OCI-M2 (cell line): ENCODE data around the gene SZT2.
A peak's percentile ranks its signal among the peaks of the same experiment; 100 is the strongest.
"Not testable (repeated sequence)": the region's sequence is repeated elsewhere in the genome, so short reads cannot be mapped to it uniquely, and the experiment has no call there.

Experiments
- DNase-seq: peaks from one replicate; lab custom pipeline; 2025; ENCODE audit not compliant: unreplicated experiment; lab: John Stamatoyannopoulos, UW

SZT2 gene

DNA sequence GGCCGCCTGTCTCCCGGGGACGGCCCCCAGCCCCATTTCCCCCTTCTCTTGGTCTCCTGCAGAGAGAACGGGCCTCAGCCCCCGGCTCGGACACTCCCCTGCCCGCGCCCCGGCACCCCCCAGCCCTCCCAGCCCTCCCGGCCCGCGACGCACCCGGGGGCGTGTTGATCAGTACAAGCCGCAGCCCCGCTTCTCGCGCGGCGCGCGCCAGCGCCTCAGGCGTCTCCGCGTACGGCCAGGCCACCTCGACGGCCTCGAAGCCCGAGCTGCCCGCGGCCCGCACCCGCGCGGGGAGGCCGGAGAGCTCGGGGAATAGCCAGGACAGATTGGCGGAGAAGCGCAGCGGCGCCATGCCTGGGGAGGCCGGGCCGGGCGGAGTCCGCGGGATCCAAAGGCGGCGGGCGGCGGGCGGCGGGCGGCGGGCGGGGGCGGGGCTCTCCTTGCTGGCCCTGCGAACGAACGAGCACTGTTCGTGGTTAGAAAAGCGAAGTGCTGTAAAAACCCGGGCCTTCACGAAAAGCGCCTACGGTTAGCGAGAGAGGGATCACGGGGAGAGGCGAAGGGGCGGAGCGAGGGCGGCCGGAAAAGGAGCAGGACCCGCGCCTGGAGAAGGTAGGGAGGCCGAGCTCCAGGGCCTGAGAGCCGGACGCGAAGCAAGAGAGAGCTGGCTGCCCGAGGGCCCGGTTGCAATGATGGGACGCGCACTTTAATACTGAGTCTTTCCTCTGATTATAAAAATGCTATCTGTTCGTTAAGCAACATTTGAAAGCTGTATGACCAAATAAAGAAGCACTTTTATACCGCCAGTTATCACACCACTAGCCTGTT lies 64.0 kb downstream of the SZT2 start, which contains the start of gene HYI:
TSS of gene HYI (minus strand) at position 490 of the 828 bp plus-strand sequence. CDS start at position 352, 138 bp downstream.
- DNase-seq: no peak

DNA sequence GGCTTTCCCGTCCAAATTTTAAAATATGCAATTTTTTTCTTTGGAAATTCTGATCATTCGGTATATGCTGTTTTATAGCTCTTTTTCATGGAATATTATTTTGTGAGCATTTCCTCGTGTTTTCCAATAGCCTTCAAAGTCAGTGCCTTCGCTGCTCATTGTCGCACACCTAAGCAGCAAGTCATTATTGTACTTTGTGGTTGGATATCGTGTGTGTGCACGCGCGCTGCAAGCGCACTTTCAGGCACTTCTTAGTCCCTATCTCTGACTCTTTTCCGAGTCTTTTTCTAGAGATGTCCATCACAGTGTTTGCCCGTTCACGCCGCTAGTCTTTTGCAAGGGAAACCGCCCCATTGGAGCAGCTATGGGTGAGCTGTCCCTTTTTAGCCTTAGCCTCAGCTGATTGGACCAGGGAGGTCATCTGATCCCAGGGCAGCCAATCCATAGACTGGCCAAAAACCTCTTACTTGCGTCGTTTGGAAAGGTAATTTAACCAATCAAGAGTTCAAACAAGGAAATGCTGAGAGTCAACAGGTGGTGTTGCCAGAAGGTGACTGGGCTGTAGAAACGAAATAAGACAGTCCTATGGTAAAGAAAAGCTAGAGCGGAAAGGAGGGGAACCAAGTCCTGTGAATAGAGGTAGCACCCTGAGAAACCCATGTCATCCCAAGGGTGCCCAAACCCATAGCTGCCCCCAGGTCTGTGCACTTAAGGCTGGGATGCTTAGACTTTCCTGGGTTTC lies 64.7 kb downstream of the SZT2 start:
- peak; percentile 42 for DNase-seq

- DNase-seq: no peak
Observed at GRCh38 chr1:43455213-43455889, 65.7 kb downstream of the SZT2 start.

DNA sequence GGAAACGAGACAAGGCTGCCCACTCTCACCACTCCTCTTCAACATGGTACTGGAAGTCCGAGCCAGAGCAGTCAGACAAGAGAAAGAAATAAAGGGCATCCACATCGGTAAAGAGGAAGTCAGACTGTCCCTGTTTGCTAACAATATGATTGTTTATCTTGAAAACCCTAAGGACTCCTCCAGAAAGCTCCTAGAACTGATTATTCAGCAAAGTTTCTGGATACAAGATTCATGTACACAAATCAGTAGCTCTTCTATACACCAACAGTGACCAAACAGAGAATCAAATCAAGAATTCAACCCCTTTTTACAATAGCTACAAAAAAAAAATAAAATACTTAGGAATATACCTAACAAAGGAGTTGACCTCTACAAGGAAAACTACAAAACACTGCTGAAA lies 68.7 kb downstream of the SZT2 start:
- not testable (repeated sequence) for DNase-seq

DNA sequence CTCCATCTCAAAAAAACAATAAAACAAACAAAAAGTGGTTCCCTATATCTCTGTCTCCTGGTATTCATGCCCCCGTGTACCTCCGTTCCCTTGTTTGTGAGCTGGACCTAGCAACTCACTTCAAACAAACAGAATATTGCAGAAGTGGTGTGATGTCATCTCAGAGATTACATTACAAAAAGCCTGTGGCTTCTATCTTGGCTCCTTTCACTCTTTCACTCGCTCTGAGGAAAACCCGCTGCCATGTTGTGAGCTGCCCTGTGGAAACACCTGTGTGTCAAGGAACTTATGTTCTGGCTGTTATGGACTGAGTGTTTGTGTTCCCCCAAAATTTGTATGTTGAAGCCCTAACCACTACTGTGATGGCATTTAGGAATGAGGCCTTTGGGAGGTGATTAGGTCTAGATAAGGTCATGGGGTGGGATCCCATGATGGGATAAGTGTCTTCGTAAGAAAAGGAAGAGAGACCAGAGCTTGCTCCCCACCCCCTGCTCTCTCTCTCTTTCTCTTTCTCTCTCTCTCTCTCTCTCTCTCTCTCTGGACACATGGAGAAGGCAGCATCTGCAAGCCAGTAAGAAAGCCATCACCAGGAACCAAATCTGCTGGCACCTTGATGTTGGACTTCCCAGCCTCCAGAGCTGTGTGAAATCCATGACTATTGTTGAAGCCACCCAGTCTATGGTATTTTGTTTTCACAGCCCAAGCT lies 71.4 kb downstream of the SZT2 start:
- DNase-seq: no peak

GRCh38 chr1:43463479-43463878 lies 73.8 kb downstream of the SZT2 start:
- no peak for DNase-seq

DNA sequence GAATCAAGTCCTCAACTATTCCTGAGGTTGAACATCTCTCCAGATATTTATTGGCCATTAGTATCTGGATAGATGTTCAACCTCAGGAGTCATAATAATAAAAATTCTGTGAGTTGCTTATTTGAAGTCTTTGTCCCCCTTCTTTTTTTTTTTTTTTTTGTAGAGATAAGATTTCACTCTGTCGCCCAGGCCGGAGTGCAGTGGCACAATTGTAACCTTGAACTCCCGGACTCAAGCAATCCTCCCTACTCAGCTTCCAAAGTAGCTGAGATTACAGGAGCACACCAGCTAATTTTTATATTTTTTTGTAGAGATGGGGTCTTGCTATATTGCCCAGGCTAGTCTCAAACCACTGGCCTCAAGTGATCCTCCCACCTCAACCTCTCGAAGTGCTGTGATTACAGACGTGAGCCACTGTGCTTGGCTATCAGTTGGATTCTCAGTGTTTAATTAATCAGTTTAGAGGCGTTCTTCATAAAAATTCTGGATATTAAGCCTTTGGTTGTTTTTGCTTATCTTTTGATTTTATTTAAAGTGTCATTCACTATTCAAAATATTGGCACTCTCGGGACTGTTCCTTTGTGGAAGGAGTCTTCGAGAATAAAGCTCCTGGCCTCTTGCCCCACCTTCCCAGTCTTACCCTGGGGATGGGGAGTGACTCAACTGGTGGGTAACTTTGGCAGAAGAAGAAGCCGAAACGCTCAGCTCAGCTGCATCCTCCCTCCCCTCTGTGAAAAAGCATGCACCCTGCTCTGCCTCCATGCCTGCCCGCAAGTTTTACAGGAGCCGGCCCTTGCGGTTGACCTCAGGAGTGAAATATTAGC lies 75.2 kb downstream of the SZT2 start:
- DNase-seq: no peak

DNA sequence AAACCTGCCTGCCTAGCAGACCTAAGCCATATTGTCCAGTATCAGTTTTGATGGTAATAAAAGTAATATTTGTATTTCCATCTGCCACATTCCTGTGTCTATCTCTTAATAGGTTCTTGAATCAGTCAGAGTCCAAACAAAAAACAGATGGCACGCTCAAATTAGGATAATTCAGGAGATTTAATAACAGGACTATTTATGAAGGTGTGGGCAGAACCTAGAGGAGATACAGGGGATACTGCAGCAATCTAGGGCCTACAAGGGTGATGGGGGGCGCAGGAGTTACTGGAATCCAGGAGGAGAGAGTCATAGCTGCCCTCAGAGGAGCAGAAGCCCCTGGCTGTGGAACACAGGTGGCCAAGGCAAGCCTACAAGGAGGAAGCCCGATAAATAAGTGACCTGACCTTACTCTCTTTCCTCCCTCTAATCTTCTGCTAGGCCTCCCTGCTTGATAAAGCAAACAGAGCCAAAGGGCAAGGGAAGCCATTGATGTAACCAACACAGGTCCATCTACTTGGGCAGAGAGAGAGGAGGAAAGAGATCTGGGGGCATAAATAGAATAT lies 75.9 kb downstream of the SZT2 start:
- no peak for DNase-seq

GRCh38 chr1:43466403-43466802 lies 76.7 kb downstream of the SZT2 start:
- no peak for DNase-seq

DNA sequence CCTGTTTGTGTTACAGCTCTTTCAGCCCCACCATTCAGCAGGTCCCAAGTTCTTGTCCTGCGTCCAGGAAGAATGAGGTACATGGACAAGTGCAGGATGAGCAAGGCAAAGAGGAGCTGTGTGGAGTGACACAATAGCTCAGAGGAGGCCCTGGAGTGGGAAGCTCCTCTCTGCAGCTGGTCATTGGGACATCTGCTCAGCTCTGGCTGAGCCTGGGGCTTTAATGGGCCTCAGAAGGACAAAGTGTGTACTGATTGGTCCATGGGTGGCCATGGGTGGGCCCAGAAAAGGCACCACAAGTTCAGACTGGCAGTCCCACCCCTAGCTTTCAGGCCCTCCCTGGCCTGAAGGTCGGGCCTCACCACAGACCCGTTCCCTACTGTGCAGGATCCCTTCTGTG lies 78.7 kb downstream of the SZT2 start:
- DNase-seq: no peak

DNA sequence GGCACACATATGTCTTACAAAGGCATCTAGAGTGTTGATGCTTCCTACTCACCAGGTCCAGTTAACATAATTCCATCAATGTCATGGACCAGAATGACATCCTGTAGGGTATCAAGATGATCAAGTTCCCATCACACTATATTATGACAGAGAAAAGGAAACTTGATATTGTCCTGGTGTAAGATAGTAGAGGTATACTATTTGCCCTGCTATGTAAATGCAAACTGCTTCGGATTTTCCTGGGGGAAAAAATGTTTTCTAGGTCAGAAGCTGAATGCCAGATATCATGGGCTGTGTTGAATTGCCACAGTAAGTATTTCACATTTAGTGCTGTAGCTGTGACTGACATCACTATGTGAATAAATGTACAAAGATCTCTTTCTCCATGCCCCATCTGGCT lies 80.2 kb downstream of the SZT2 start:
- DNase-seq: no peak

DNA sequence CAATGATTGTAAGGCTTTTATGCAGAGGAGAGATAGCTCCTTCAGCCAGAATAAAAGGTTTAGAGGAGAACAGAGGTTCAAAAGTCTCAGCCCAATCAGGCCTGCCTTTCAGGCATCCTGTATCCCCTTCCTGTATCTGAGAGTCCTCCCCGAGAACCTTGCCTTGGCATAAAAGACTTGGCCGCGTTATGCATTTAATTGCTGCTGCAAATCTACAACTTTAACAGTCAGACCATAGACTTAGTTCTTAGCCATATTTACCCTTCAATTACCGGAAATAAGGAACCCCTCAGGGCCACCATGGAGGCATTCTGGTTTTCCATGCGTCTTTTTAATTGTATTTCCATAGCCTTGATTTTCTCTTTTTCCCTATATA lies 82.4 kb downstream of the SZT2 start:
- DNase-seq: no peak

- not testable (repeated sequence) for DNase-seq
Observed at GRCh38 chr1:43472463-43473151, 82.9 kb downstream of the SZT2 start.

- no peak for DNase-seq
Observed at GRCh38 chr1:43473463-43473862, 83.8 kb downstream of the SZT2 start.

DNA sequence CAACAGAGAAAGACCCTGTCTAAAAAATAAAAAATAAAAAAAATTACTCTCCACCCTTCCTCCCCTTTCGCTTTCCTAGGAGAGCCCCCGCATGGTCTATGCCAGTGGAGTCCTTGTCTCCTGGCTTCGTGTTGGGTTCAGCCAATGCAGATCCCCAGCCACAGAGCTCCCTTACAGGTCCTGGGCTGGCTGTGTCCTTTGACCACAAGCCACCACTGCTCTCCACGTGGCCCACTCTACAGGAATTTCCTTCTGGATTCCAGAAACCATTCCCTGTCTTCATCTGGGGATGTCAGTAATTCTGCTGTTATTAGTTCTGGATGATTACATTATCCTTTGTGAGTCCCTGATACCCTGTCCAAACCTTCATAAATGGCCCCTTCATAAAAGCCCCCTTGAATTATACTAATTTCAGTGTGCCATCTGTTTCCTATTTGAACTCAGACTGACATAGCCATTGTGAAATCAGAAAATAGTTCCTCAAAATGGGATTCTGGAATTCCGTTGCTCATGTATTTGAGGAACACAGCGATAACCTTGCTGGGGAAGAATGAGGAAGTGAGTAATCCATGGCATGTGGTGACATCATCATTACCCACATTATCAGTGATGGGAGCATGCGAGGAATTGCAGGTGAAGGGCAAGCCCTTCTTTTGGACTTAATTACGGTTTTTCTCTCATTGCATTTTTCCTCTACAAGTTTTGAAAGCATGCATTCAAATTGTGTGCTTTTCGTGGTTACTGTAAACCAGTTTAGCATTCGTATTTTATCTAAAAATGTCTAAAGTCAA lies 86.1 kb downstream of the SZT2 start:
- not testable (repeated sequence) for DNase-seq

DNA sequence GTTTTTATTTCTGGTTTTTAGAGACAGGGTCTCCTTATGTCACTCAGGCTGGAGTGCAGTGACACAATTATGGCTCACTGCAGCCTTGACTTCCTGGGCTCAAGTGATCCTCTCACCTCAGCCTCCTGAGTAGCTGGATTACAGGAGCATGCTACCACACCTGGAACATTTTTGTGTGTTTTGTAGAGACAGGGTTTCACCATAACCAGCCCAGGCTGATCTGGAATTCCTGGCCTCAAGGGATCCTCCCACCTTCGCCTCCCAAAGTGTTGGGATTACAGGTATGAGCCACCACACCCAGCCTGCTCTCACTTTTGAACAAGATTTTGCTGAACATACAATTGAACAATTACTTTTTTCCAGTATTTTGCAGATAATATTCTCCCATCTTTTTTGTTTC lies 88.0 kb downstream of the SZT2 start:
- no peak for DNase-seq

DNA sequence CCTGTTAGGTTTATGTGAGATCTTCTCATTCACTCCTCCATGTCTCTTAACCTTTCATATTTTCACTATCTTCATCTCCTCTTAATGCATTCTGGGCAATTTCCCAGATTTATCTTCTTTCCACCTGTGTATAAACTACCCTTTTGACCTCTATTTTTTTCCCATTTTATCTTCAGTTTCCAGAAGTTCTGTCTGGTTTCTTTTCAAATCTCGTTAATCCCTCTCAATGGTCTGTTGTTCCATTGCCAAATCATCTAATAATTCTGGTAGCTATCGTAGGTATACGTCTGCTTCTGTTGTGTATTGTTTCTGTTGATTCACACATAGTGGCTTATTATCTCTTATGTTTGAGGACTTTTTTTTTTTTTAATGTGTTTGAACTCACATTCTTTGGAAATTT lies 89.7 kb downstream of the SZT2 start:
- no peak for DNase-seq

DNA sequence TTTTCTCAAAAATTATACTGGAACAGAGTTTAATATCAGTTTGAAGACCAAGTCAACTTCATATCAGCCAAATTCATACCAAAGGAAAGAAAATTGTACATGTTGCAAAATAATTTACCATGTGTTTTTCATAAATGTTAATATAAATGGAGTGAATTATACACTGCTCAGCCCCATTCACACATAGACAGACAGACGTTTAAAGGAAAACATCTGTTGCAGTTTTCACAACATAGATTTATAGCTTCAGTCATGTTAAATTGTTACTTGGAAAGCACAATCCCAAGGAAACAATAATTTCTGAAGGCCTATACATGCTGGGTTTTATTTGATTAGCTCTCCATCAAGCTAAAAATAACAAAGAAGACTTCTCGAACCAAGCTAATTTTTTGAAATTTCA lies 91.8 kb downstream of the SZT2 start:
- DNase-seq: no peak

DNA sequence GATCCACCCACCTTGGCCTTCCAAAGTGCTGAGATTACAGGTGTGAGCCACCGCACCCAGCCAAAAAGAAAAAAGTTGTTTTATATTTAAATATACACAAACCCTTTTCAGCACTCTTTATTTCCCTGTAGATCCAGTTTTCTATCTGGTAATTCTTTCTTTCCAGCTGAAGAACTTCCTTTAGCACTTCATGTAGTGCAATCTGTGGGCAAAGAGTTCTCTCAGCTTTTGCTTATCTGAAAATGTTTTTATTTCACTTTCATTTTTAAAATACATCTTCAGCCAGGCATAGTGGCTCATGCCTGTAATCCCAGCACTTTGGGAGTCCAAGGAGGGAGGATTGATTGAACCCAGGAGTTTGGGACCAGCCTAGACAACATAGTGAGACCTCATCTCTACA lies 92.5 kb downstream of the SZT2 start:
- DNase-seq: no peak
